ENCODE results near the gene SLC9A7.

DNA sequence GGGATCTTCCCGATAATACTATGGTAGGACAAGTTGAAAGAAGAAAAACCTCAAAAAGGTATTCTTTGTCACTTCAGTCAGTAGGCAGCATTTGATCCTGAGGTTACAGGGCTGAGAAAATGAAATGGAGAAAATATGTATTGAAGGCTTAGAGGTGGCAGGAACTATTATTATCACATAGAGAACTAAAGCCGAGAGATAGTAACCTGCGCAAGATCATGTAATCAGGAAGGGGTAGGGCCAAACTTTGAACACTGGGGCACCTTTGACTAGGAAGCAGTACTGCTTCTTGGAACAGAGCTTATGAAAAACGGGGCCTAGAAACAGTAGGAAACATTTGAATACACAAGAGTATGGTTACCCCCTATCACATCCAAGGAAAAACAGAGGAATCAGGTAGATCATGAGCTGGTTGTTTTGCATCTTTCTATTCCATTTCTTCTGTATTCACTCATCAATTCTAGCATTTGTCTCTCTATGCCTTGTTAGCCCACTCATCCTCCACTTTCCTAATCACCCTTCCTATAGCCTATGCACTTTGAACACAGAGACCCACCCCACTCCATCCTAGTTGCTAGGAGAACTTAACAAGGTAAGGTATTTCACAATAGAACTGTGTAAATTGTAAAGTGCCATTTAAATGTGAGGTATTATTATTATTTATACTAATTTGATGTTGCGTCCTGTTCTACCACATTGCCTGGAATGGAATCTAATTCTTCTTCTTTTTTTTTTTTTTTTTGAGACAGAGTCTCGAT lies 34.6 kb upstream of the SLC9A7 start:
- TF ChIP-seq, protein P1, sequence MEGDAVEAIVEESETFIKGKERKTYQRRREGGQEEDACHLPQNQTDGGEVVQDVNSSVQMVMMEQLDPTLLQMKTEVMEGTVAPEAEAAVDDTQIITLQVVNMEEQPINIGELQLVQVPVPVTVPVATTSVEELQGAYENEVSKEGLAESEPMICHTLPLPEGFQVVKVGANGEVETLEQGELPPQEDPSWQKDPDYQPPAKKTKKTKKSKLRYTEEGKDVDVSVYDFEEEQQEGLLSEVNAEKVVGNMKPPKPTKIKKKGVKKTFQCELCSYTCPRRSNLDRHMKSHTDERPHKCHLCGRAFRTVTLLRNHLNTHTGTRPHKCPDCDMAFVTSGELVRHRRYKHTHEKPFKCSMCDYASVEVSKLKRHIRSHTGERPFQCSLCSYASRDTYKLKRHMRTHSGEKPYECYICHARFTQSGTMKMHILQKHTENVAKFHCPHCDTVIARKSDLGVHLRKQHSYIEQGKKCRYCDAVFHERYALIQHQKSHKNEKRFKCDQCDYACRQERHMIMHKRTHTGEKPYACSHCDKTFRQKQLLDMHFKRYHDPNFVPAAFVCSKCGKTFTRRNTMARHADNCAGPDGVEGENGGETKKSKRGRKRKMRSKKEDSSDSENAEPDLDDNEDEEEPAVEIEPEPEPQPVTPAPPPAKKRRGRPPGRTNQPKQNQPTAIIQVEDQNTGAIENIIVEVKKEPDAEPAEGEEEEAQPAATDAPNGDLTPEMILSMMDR (conservative IDR thresholded peaks at IDR 0.05; ENCODE audit: low read depth in 2 of 2): no peak
- TF ChIP-seq REST (IDR thresholded peaks at IDR 0.05; ENCODE audit: unreplicated experiment) (no peak), JUNB (IDR thresholded peaks at IDR 0.05; ENCODE audit: unreplicated experiment) (no peak), CREB1 (CRISPR knock-in tag; IDR thresholded peaks at IDR 0.05; ENCODE audit: low read depth) (no peak), EZH2 (IDR thresholded peaks at IDR 0.05; ENCODE audit: low read depth, unreplicated experiment) (no peak), EZH2phosphoT487 (IDR thresholded peaks at IDR 0.05; ENCODE audit: unreplicated experiment) (no peak), POLR2AphosphoS5 (IDR thresholded peaks at IDR 0.05; ENCODE audit: low read depth) (no peak), ETS1 (IDR thresholded peaks at IDR 0.05) (no peak), STAT1 (IDR thresholded peaks at IDR 0.05; ENCODE audit: unreplicated experiment) (no peak), NANOG (IDR thresholded peaks at IDR 0.05; ENCODE audit: borderline replicate concordance) (no peak), ZNF114 (CRISPR knock-in tag; IDR thresholded peaks at IDR 0.05) (no peak), ZNF331 (CRISPR knock-in tag; IDR thresholded peaks at IDR 0.05; ENCODE audit: low read depth) (no peak)

Measured in GM23338 (cell line).